ENCODE data around the gene PTCHD1.

- TF ChIP-seq CTCF (IDR thresholded peaks at IDR 0.05) (no peak), POLR2AphosphoS5 (IDR thresholded peaks at IDR 0.05; ENCODE audit: insufficient read depth in 1 of 2, low read depth in 1 of 2) (no peak)
Observed at GRCh38 chrX:23366914-23367313, 32.3 kb downstream of the PTCHD1 start.
